Stomach (tissue), 4 donors: ENCODE measurements around the gene SURF6.

Experiments
- CTCF ChIP-seq, 7 experiments: fragments of 450-650 bp in 4 of 7; fragments of 200-600 bp in 3 of 7; sonication (generic) in 3 of 7; IDR thresholded peaks; one replicate each; pipeline ENCODE4 v1.5.1; 2016 to 2019; ENCODE audit warnings: antibody characterized with exemption in 7 of 7, control low read depth in 2 of 7, mild to moderate bottlenecking in 1 of 7
- POLR2AphosphoS5 ChIP-seq, 3 donors: sonication (generic); formaldehyde crosslinking; IDR thresholded peaks; one replicate each; pipeline ENCODE4 v1.6.1; 2016; ENCODE audit warnings: antibody characterized with exemption in 3 of 3

- TF ChIP-seq POLR2AphosphoS5 (IDR thresholded peaks at IDR 0.05): no peak
- no peak for TF ChIP-seq CTCF (IDR thresholded peaks at IDR 0.05)
Observed at GRCh38 chr9:133345596-133345995, 9.6 kb upstream of the SURF6 start.
